Stimulated activated CD4-positive, alpha-beta T cell treated with anti-CD3 and anti-CD28 coated beads, Interleukin-2, amount 100 ng/mL, for 24 hours (primary cell): ENCODE data around the gene RFT1.
"Not testable (repeated sequence)": the region's sequence is repeated elsewhere in the genome, so short reads cannot be mapped to it uniquely, and the experiment has no call there.

ENCODE experiments used
- DNase-seq, 2 donors: peaks; one replicate each; pipeline ENCODE4 v3.0.0-alpha.2; 2020

The RFT1 gene

GRCh38 chr3:53163444-53164387 is 33.5 kb upstream of the RFT1 start:
- no peak for DNase-seq

- DNase-seq: peak; percentile 23 to 45
These were observed 32.6 kb upstream of the RFT1 start for GRCh38 chr3:53162672-53163443.

- peak; percentile 55 for DNase-seq
These were observed 31.8 kb upstream of the RFT1 start for GRCh38 chr3:53161820-53162671.

- peak; percentile 22 to 30 for DNase-seq
These were observed 31.2 kb upstream of the RFT1 start for GRCh38 chr3:53161450-53161819.

GRCh38 chr3:53160660-53161449 is 30.6 kb upstream of the RFT1 start, which contains the start of gene PRKCD:
Gene PRKCD (plus strand): TSS chr3:53161209. CDS start chr3:53178423, 17,214 bp downstream.
- DNase-seq: peak; percentile 76 to 80

GRCh38 chr3:53160061-53160659 is 29.9 kb upstream of the RFT1 start:
- no peak for DNase-seq

- no peak for DNase-seq
These were observed 29.2 kb upstream of the RFT1 start for GRCh38 chr3:53159156-53160060.

- no peak for DNase-seq
These were observed 28.5 kb upstream of the RFT1 start for GRCh38 chr3:53158765-53159155.

- no peak for DNase-seq
These were observed 27.8 kb upstream of the RFT1 start for GRCh38 chr3:53157974-53158580.

- no peak for DNase-seq
These were observed 26.2 kb upstream of the RFT1 start for GRCh38 chr3:53156368-53156834.

GRCh38 chr3:53155760-53156159 is 25.5 kb upstream of the RFT1 start:
- no peak for DNase-seq

- no peak for DNase-seq
These were observed 24.6 kb upstream of the RFT1 start for GRCh38 chr3:53154881-53155285.

- no peak for DNase-seq
These were observed 23.7 kb upstream of the RFT1 start for GRCh38 chr3:53153980-53154379.

GRCh38 chr3:53153264-53153823 is 23.1 kb upstream of the RFT1 start:
- DNase-seq: no peak

GRCh38 chr3:53151870-53152660 is 21.8 kb upstream of the RFT1 start:
- no peak for DNase-seq

GRCh38 chr3:53151465-53151864 is 21.2 kb upstream of the RFT1 start:
- no peak for DNase-seq

- DNase-seq: not testable (repeated sequence)
These were observed 20.8 kb upstream of the RFT1 start for GRCh38 chr3:53151086-53151438.

GRCh38 chr3:53150247-53151085 is 20.2 kb upstream of the RFT1 start:
- no peak for DNase-seq
